OCI-LY3 (cell line): Measurements from ENCODE around the gene STAP2.

Source experiments
- H2AFZ ChIP-seq: fragments of 200-600, 300-600 bp; shearing (Covaris generic); 2 replicates; pipeline ENCODE4 v1.6.0; 2014; ENCODE audit warnings: antibody characterized with exemption, low read depth, low read length
- H3K27ac ChIP-seq: fragments of 200-600, 300-600 bp; sonication (generic); 2 replicates; pipeline ENCODE4 v1.5.1; 2014; ENCODE audit warnings: mild to moderate bottlenecking, low read length, moderate library complexity, mixed read lengths
- H3K27me3 ChIP-seq: fragments of 200-600, 300-600 bp; sonication (generic); 2 replicates; pipeline ENCODE4 v1.6.1; 2014; ENCODE audit warnings: low read depth, low read length, mixed read lengths
- H3K36me3 ChIP-seq: fragments of 200-600, 300-600 bp; sonication (generic); replicated peaks from 2 replicates; pipeline ENCODE3; 2014; ENCODE audit warnings: low read depth, low read length, mixed read lengths
- H3K4me1 ChIP-seq: fragments of 300-600, 200-600 bp; sonication (generic); 2 replicates; pipeline ENCODE4 v1.6.1; 2014; ENCODE audit warnings: low read length, mixed read lengths
- H3K4me2 ChIP-seq: fragments of 200-600, 300-600 bp; sonication (generic); 2 replicates; pipeline ENCODE4 v1.6.1; 2014; ENCODE audit warnings: low read length, mixed read lengths
- H3K4me3 ChIP-seq: fragments of 300-600, 200-600 bp; sonication (generic); 2 replicates; pipeline ENCODE4 v1.5.1; 2014; ENCODE audit warnings: antibody characterized with exemption, mild to moderate bottlenecking, low read length, moderate library complexity
- H3K79me2 ChIP-seq: fragments of 300-600, 200-600 bp; shearing (Covaris generic); 2 replicates; pipeline ENCODE4 v1.6.1; 2014; ENCODE audit warnings: mild to moderate bottlenecking, low read length, mixed read lengths
- H3K9ac ChIP-seq: fragments of 300-600, 200-600 bp; shearing (Covaris generic); 2 replicates; pipeline ENCODE4 v1.6.0; 2014; ENCODE audit warnings: mild to moderate bottlenecking, low read length, moderate library complexity
- H3K9me3 ChIP-seq: fragments of 200-600, 300-600 bp; shearing (Covaris generic); 2 replicates; pipeline ENCODE4 v1.6.1; 2014; ENCODE audit warnings: low read length, mixed read lengths; ENCODE audit not compliant: insufficient read depth
- H4K20me1 ChIP-seq: fragments of 200-600, 300-600 bp; sonication (generic); 2 replicates; pipeline ENCODE4 v1.6.1; 2016; ENCODE audit warnings: low read length, mixed read lengths; ENCODE audit not compliant: insufficient read depth
- CTCF ChIP-seq: fragments of 200-600, 300-600 bp; sonication (generic); IDR thresholded peaks from 2 replicates; pipeline ENCODE4 v1.5.1; 2014; ENCODE audit warnings: antibody characterized with exemption, low read length, low read depth
- EZH2phosphoT487 ChIP-seq: fragments of 200-600 bp; shearing (Covaris generic); IDR thresholded peaks from 2 replicates; pipeline ENCODE4 v1.6.1; 2018; ENCODE audit warnings: antibody characterized with exemption, mixed run types, low read depth

Gene STAP2

GRCh38 chr19:4284176-4284958 is 54.3 kb downstream of the STAP2 start:
- no peaks in the 10 kb centered on the region for H4K20me1 ChIP-seq
- no peak overlapping the region for H3K27ac ChIP-seq
- H3K4me2 ChIP-seq = no peak overlapping the region
- TF ChIP-seq CTCF (no peak), EZH2phosphoT487 (no peak)
- peaks cover 4% of the 10 kb centered on the region; the same call in 1 of the 2 replicates for H3K4me1 ChIP-seq
- no peak overlapping the region for H3K9ac ChIP-seq
- H3K9me3 ChIP-seq = no peaks in the 10 kb centered on the region
- H2AFZ ChIP-seq = no peak overlapping the region
- no peak overlapping the region for H3K4me3 ChIP-seq
- peaks cover 11% of the 10 kb centered on the region for H3K27me3 ChIP-seq
- H3K79me2 ChIP-seq = no peaks in the 10 kb centered on the region
- no peaks in the 10 kb centered on the region for H3K36me3 ChIP-seq

GRCh38 chr19:4279530-4280422 is 58.9 kb downstream of the STAP2 start:
- Histone ChIP-seq H3K4me3 (no peak overlapping the region), H3K4me2 (no peak overlapping the region), H3K27ac (no peak overlapping the region), H3K9ac (no peak overlapping the region), H3K79me2 (no peaks in the 10 kb centered on the region), H4K20me1 (no peaks in the 10 kb centered on the region), H3K4me1 (peaks cover 4% of the 10 kb centered on the region; the same call in 1 of the 2 replicates), H3K27me3 (peaks cover 6% of the 10 kb centered on the region; the same call in 1 of the 2 replicates), H2AFZ (no peak overlapping the region), H3K9me3 (no peaks in the 10 kb centered on the region), H3K36me3 (no peaks in the 10 kb centered on the region)
- no peak for TF ChIP-seq EZH2phosphoT487

GRCh38 chr19:4279267-4279529 is 59.4 kb downstream of the STAP2 start:
- Histone ChIP-seq H3K4me2 (no peak overlapping the region), H3K36me3 (no peaks in the 10 kb centered on the region), H2AFZ (no peak overlapping the region), H4K20me1 (no peaks in the 10 kb centered on the region), H3K4me1 (peaks cover 4% of the 10 kb centered on the region; the same call in 1 of the 2 replicates), H3K9ac (no peak overlapping the region), H3K27me3 (0 out of 2 replicates have a peak, but pooled peaks cover 2% of the 10 kb centered on the region), H3K9me3 (no peaks in the 10 kb centered on the region), H3K79me2 (no peaks in the 10 kb centered on the region), H3K4me3 (no peak overlapping the region), H3K27ac (no peak overlapping the region)
- no peak for TF ChIP-seq CTCF
- no peak for TF ChIP-seq EZH2phosphoT487

GRCh38 chr19:4278419-4279266 is 60.0 kb downstream of the STAP2 start, which contains the start of gene SHD:
SHD (plus strand) TSS chr19:4279266; CDS start chr19:4280064, 798 bp downstream.
- Histone ChIP-seq H4K20me1 (no peaks in the 10 kb centered on the region), H2AFZ (no peak within 1 kb of the TSS), H3K79me2 (no peaks in the 10 kb centered on the region), H3K4me2 (no peak within 1 kb of the TSS), H3K36me3 (no peaks in the 10 kb centered on the region), H3K9me3 (no peaks in the 10 kb centered on the region), H3K4me1 (peaks cover 4% of the 10 kb centered on the region; the same call in 1 of the 2 replicates), H3K9ac (no peak within 1 kb of the TSS), H3K27ac (no peak within 1 kb of the TSS), H3K27me3 (0 out of 2 replicates have a peak, but pooled peaks cover 2% of the 10 kb centered on the region), H3K4me3 (no peak within 1 kb of the TSS)
- TF ChIP-seq EZH2phosphoT487 (no peak), CTCF (no peak)
